WTC11 (cell line): ENCODE measurements around the gene SNX5.

ENCODE experiments used
- AFF4 ChIP-seq: sonication (generic); formaldehyde crosslinking; IDR thresholded peaks from 2 replicates; pipeline ENCODE4 v1.8.1; 2023; ENCODE audit warnings: mild to moderate bottlenecking, missing genetic modification reagents, borderline replicate concordance
- ATF6 ChIP-seq: sonication (generic); formaldehyde crosslinking; IDR thresholded peaks from 2 replicates; pipeline ENCODE4 v1.8.1; 2023; ENCODE audit warnings: mild to moderate bottlenecking, missing genetic modification reagents
- CBFB ChIP-seq: sonication (generic); formaldehyde crosslinking; IDR thresholded peaks from 2 replicates; pipeline ENCODE4 v1.8.1; 2022; ENCODE audit warnings: mild to moderate bottlenecking, low read depth, missing genetic modification reagents
- CREB1 ChIP-seq: sonication (generic); formaldehyde crosslinking; IDR thresholded peaks from 2 replicates; pipeline ENCODE4 v1.8.0; 2023; ENCODE audit warnings: mild to moderate bottlenecking, missing genetic modification reagents
- CTCF ChIP-seq: fragments of 200-600 bp; IDR thresholded peaks from 2 replicates; pipeline ENCODE4 v1.8.0; 2022; ENCODE audit warnings: antibody characterized with exemption
- ELF4 ChIP-seq: sonication (generic); formaldehyde crosslinking; IDR thresholded peaks from 2 replicates; pipeline ENCODE4 v1.8.1; 2022; ENCODE audit warnings: low read depth, mild to moderate bottlenecking, moderate library complexity, missing genetic modification reagents
- JUN ChIP-seq: sonication (generic); formaldehyde crosslinking; IDR thresholded peaks from 2 replicates; pipeline ENCODE4 v1.8.0; 2023; ENCODE audit warnings: mild to moderate bottlenecking, missing genetic modification reagents
- MAX ChIP-seq: sonication (generic); formaldehyde crosslinking; IDR thresholded peaks from 2 replicates; pipeline ENCODE4 v1.8.0; 2022; ENCODE audit warnings: mild to moderate bottlenecking, missing genetic modification reagents
- PREB ChIP-seq: sonication (generic); formaldehyde crosslinking; IDR thresholded peaks from 2 replicates; pipeline ENCODE4 v1.8.1; 2022; ENCODE audit warnings: mild to moderate bottlenecking, missing genetic modification reagents, moderate library complexity, borderline replicate concordance
- SP1 ChIP-seq: sonication (generic); formaldehyde crosslinking; conservative IDR thresholded peaks from 2 replicates; pipeline ENCODE4 v1.8.1; 2022; ENCODE audit warnings: missing genetic modification reagents
- STAT6 ChIP-seq: sonication (generic); formaldehyde crosslinking; conservative IDR thresholded peaks from 2 replicates; pipeline ENCODE4 v1.8.1; 2023; ENCODE audit warnings: mild to moderate bottlenecking, low read depth, missing genetic modification reagents, moderate library complexity
- TCF7 ChIP-seq: sonication (generic); formaldehyde crosslinking; IDR thresholded peaks from 2 replicates; pipeline ENCODE4 v1.8.0; 2022; ENCODE audit warnings: mild to moderate bottlenecking, low read depth, missing genetic modification reagents, moderate library complexity
- TEAD4 ChIP-seq: sonication (generic); formaldehyde crosslinking; IDR thresholded peaks from 2 replicates; pipeline ENCODE4 v1.8.0; 2022; ENCODE audit warnings: mild to moderate bottlenecking, missing genetic modification reagents
- ZNF425 ChIP-seq: fragments of 250-450 bp; sonication (Bioruptor Pico); conservative IDR thresholded peaks from 2 replicates; pipeline ENCODE4 v1.9.0; 2021; ENCODE audit warnings: mild to moderate bottlenecking

- no peak for TF ChIP-seq JUN (CRISPR knock-in tag)
- no peak for TF ChIP-seq TEAD4 (CRISPR knock-in tag)
- TF ChIP-seq STAT6 (CRISPR knock-in tag), result no peak
- no peak for TF ChIP-seq ATF6 (CRISPR knock-in tag)
- TF ChIP-seq CREB1 (CRISPR knock-in tag), result no peak
- TF ChIP-seq TCF7 (CRISPR knock-in tag), result no peak
- TF ChIP-seq ELF4, result no peak
- no peak for TF ChIP-seq AFF4 (CRISPR knock-in tag)
- no peak for TF ChIP-seq CTCF
- no peak for TF ChIP-seq ZNF425 (CRISPR knock-in tag)
- no peak for TF ChIP-seq MAX (CRISPR knock-in tag)
- no peak for TF ChIP-seq CBFB (CRISPR knock-in tag)
- no peak for TF ChIP-seq SP1 (CRISPR knock-in tag)
- TF ChIP-seq PREB (CRISPR knock-in tag), result no peak
Observed at GRCh38 chr20:17993546-17993945, 25.0 kb upstream of the SNX5 start.
